MM.1S (cell line): ENCODE measurements around the gene TSPAN32.

Experiments
- DNase-seq: peaks from one replicate; pipeline ENCODE4 v3.0.0-alpha.2; 2015
- H2AFZ ChIP-seq: fragments of 300-600 bp; sonication (generic); 2 replicates; pipeline ENCODE4 v1.6.0; 2016; ENCODE audit warnings: antibody characterized with exemption, low read length
- H3F3A ChIP-seq: fragments of 300-600 bp; sonication (generic); 2 replicates; pipeline ENCODE4 v1.6.1; 2016; ENCODE audit warnings: mild to moderate bottlenecking, antibody characterized with exemption, low read length, moderate library complexity, mixed read lengths; ENCODE audit not compliant: insufficient read depth
- H3K27ac ChIP-seq: fragments of 300-600 bp; sonication (generic); 2 replicates; pipeline ENCODE4 v1.5.1; 2016; ENCODE audit warnings: mild to moderate bottlenecking, low read length
- H3K27me3 ChIP-seq: fragments of 300-600 bp; sonication (generic); replicated peaks from 2 replicates; pipeline ENCODE4 v1.6.0; 2016; ENCODE audit warnings: low read length; ENCODE audit not compliant: insufficient read depth
- H3K36me3 ChIP-seq: fragments of 300-600 bp; sonication (generic); replicated peaks from 2 replicates; pipeline ENCODE4 v1.6.1; 2016; ENCODE audit warnings: mild to moderate bottlenecking, low read length, mixed read lengths; ENCODE audit not compliant: insufficient read depth
- H3K4me1 ChIP-seq: fragments of 300-600 bp; sonication (generic); 2 replicates; pipeline ENCODE4 v1.6.1; 2016; ENCODE audit warnings: low read length, mixed read lengths
- H3K4me2 ChIP-seq: fragments of 300-600 bp; sonication (generic); 2 replicates; pipeline ENCODE4 v1.6.0; 2016; ENCODE audit warnings: low read depth, low read length
- H3K4me3 ChIP-seq: fragments of 300-600 bp; sonication (generic); 2 replicates; pipeline ENCODE4 v1.5.1; 2016; ENCODE audit warnings: low read length, mixed read lengths
- H3K79me2 ChIP-seq: fragments of 300-600 bp; sonication (generic); 2 replicates; pipeline ENCODE4 v1.6.1; 2016; ENCODE audit warnings: mixed run types, low read length, mixed read lengths
- H3K9ac ChIP-seq: fragments of 300-600 bp; sonication (generic); 2 replicates; pipeline ENCODE4 v1.6.1; 2016; ENCODE audit warnings: low read length, mixed read lengths
- H3K9me2 ChIP-seq: fragments of 300-600 bp; sonication (generic); replicated peaks from 2 replicates; pipeline ENCODE4 v1.6.1; 2016; ENCODE audit warnings: mild to moderate bottlenecking, low read length, mixed read lengths; ENCODE audit not compliant: insufficient read depth
- H3K9me3 ChIP-seq: fragments of 300-600 bp; sonication (generic); replicated peaks from 2 replicates; pipeline ENCODE4 v1.6.1; 2016; ENCODE audit warnings: mild to moderate bottlenecking, low read length, mixed read lengths; ENCODE audit not compliant: insufficient read depth
- H4K20me1 ChIP-seq: fragments of 300-600 bp; sonication (generic); 2 replicates; pipeline ENCODE4 v1.6.1; 2016; ENCODE audit warnings: mild to moderate bottlenecking, low read length, moderate library complexity, mixed read lengths; ENCODE audit not compliant: insufficient read depth
- CTCF ChIP-seq: fragments of 300-600 bp; sonication (generic); IDR thresholded peaks from 2 replicates; pipeline ENCODE4 v1.5.1; 2016; ENCODE audit warnings: antibody characterized with exemption, low read length, mixed read lengths
- EZH2 ChIP-seq: fragments of 300-600 bp; sonication (generic); optimal IDR thresholded peaks from 2 replicates; pipeline ENCODE3; 2017; ENCODE audit warnings: low read depth, mild to moderate bottlenecking, antibody characterized with exemption, low read length, mixed read lengths
- EZH2phosphoT487 ChIP-seq: fragments of 300-600 bp; sonication (generic); IDR thresholded peaks from 2 replicates; pipeline ENCODE4 v1.6.1; 2018; ENCODE audit warnings: antibody characterized with exemption, low read length

Gene TSPAN32

GRCh38 chr11:2307501-2308331, 5.9 kb downstream of the TSPAN32 start:
- H3K79me2 ChIP-seq, result no peaks in the 10 kb centered on the region
- no peak overlapping the region for H3K4me3 ChIP-seq
- H3K36me3 ChIP-seq, result no peaks in the 10 kb centered on the region
- peaks cover 61% of the 10 kb centered on the region for H3K27me3 ChIP-seq
- no peak overlapping the region for H3K9ac ChIP-seq
- no peaks in the 10 kb centered on the region for H3K9me2 ChIP-seq
- no peaks in the 10 kb centered on the region for H4K20me1 ChIP-seq
- no peak overlapping the region for H3K27ac ChIP-seq
- no peak overlapping the region for H3K4me2 ChIP-seq
- no peak for TF ChIP-seq CTCF
- TF ChIP-seq EZH2, result no peak
- TF ChIP-seq EZH2phosphoT487, result no peak
- H3K4me1 ChIP-seq, result peaks cover 10% of the 10 kb centered on the region
- no peak overlapping the region for H2AFZ ChIP-seq
- H3K9me3 ChIP-seq, result no peaks in the 10 kb centered on the region
- no peaks in the 10 kb centered on the region for H3F3A ChIP-seq
- DNase-seq, result no peak

GRCh38 chr11:2308713-2309112, 6.9 kb downstream of the TSPAN32 start:
- H3K9ac ChIP-seq, result no peak overlapping the region
- H3K27me3 ChIP-seq, result peaks cover 61% of the 10 kb centered on the region
- no peak overlapping the region for H3K4me3 ChIP-seq
- DNase-seq, result no peak
- H3K9me3 ChIP-seq, result no peaks in the 10 kb centered on the region
- H2AFZ ChIP-seq, result no peak overlapping the region
- no peaks in the 10 kb centered on the region for H3K79me2 ChIP-seq
- H3K36me3 ChIP-seq, result no peaks in the 10 kb centered on the region
- no peaks in the 10 kb centered on the region for H4K20me1 ChIP-seq
- H3F3A ChIP-seq, result no peaks in the 10 kb centered on the region
- peaks cover 10% of the 10 kb centered on the region for H3K4me1 ChIP-seq
- no peak for TF ChIP-seq EZH2
- no peak for TF ChIP-seq CTCF
- TF ChIP-seq EZH2phosphoT487, result no peak
- no peak overlapping the region for H3K4me2 ChIP-seq
- H3K9me2 ChIP-seq, result no peaks in the 10 kb centered on the region
- no peak overlapping the region for H3K27ac ChIP-seq

GRCh38 chr11:2309251-2310072, 7.6 kb downstream of the TSPAN32 start:
- no peak overlapping the region for H3K4me2 ChIP-seq
- no peaks in the 10 kb centered on the region for H3K9me2 ChIP-seq
- H4K20me1 ChIP-seq, result no peaks in the 10 kb centered on the region
- no peak overlapping the region for H3K9ac ChIP-seq
- no peaks in the 10 kb centered on the region for H3K9me3 ChIP-seq
- no peak overlapping the region for H2AFZ ChIP-seq
- H3K27ac ChIP-seq, result no peak overlapping the region
- H3K27me3 ChIP-seq, result peaks cover 67% of the 10 kb centered on the region
- no peak for DNase-seq
- no peaks in the 10 kb centered on the region for H3K36me3 ChIP-seq
- H3K4me3 ChIP-seq, result no peak overlapping the region
- no peak for TF ChIP-seq CTCF
- no peak for TF ChIP-seq EZH2
- TF ChIP-seq EZH2phosphoT487, result no peak
- no peaks in the 10 kb centered on the region for H3F3A ChIP-seq
- H3K4me1 ChIP-seq, result peaks cover 10% of the 10 kb centered on the region
- H3K79me2 ChIP-seq, result no peaks in the 10 kb centered on the region
